ENCODE results near the gene CYCS. TPM values are rescaled to one million over a fixed set of nuclear protein-coding genes. Genes with fewer than 3 reads are reported as not detected.
"Not testable (repeated sequence)": the region's sequence is repeated elsewhere in the genome, so short reads cannot be mapped to it uniquely, and the experiment has no call there.

CYCS gene
- 117 TPM for polyA plus RNA-seq
- long read RNA-seq, donor 1, full-length matches to known transcripts, result 42 of 51 reads
- long read RNA-seq, donor 1, partial matches to known transcripts, result 9 of 51 reads
- long read RNA-seq, donor 1, other reads (novel, unspliced or antisense), result 0 of 51 reads
- long read RNA-seq, donor 2, full-length matches to known transcripts, result 129 of 146 reads
- long read RNA-seq, donor 2, partial matches to known transcripts, result 17 of 146 reads
- long read RNA-seq, donor 2, other reads (novel, unspliced or antisense), result 0 of 146 reads
- long read RNA-seq, donor 3, full-length matches to known transcripts, result 97 of 120 reads
- long read RNA-seq, donor 3, partial matches to known transcripts, result 23 of 120 reads
- long read RNA-seq, donor 3, other reads (novel, unspliced or antisense), result 0 of 120 reads
- long read RNA-seq, donor 4, full-length matches to known transcripts, result 2 of 2 reads
- long read RNA-seq, donor 4, partial matches to known transcripts, result 0 of 2 reads
- long read RNA-seq, donor 4, other reads (novel, unspliced or antisense), result 0 of 2 reads
- long read RNA-seq, donor 5, full-length matches to known transcripts, result 35 of 44 reads
- long read RNA-seq, donor 5, partial matches to known transcripts, result 9 of 44 reads
- long read RNA-seq, donor 5, other reads (novel, unspliced or antisense), result 0 of 44 reads
- long read RNA-seq, donor 6, full-length matches to known transcripts, result 72 of 90 reads
- long read RNA-seq, donor 6, partial matches to known transcripts, result 18 of 90 reads
- long read RNA-seq, donor 6, other reads (novel, unspliced or antisense), result 0 of 90 reads
- long read RNA-seq, donor 7, full-length matches to known transcripts, result 37 of 37 reads
- long read RNA-seq, donor 7, partial matches to known transcripts, result 0 of 37 reads
- long read RNA-seq, donor 7, other reads (novel, unspliced or antisense), result 0 of 37 reads
- long read RNA-seq, donor 8, full-length matches to known transcripts, result 112 of 123 reads
- long read RNA-seq, donor 8, partial matches to known transcripts, result 11 of 123 reads
- long read RNA-seq, donor 8, other reads (novel, unspliced or antisense), result 0 of 123 reads
- long read RNA-seq, donor 9, full-length matches to known transcripts, result 62 of 103 reads
- long read RNA-seq, donor 9, partial matches to known transcripts, result 41 of 103 reads
- long read RNA-seq, donor 9, other reads (novel, unspliced or antisense), result 0 of 103 reads
- long read RNA-seq, donor 10, full-length matches to known transcripts, result 91 of 102 reads
- long read RNA-seq, donor 10, partial matches to known transcripts, result 11 of 102 reads
- long read RNA-seq, donor 10, other reads (novel, unspliced or antisense), result 0 of 102 reads
- long read RNA-seq, donor 11, full-length matches to known transcripts, result 68 of 74 reads
- long read RNA-seq, donor 11, partial matches to known transcripts, result 6 of 74 reads
- long read RNA-seq, donor 11, other reads (novel, unspliced or antisense), result 0 of 74 reads

DNA sequence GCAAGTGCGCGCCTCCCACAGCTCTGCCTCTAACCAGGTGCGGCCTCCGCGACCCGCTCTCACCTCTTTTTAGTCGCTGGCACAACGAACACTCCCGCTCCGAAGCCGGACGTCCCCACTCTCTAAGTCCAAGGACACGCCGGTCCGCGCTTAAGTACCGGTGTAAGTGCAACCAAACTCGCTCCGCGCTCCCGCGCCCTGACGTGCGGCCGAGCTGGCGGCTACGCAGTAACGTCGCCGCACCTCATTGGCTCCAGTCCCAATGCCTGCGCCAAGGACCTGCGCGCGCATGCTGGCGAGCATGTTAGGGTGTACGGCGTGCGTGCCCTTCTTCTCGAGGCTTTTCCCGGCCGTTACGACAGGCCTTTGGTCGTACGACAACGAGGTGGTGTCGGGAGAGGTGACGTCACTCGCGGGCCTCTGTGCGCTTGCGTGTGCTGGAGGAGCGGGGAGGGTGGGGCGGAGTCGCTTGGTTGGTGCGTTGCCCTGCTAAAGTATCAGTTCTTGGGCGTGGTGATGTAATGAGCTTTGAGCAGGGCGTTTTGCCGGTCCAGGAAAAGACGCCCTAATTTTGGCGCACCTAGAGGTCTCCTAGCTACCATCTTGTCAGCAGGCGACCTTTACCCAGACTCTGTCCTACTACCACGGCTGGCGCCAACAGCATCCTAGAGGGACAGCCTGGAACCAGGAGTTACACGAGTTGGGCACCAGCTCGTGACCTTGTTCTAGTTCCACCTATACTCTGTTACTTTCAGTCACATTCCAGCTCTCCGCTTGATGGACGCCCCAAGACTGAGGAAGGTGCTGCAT is at the start of gene CYCS:
CYCS (minus strand) TSS at position 124 of the 810 bp plus-strand sequence. CDS start 1,141 bp downstream, outside the sequence.
- no CpG with 5 or more reads among the region's 67 CpGs for whole genome bisulfite sequencing (ENCODE audit: insufficient coverage, low lambda C conversion rate)
- H3K9me3 ChIP-seq (ENCODE audit: control insufficient read depth, low read depth, low read length), result no peaks in the 10 kb centered on the region

DNA sequence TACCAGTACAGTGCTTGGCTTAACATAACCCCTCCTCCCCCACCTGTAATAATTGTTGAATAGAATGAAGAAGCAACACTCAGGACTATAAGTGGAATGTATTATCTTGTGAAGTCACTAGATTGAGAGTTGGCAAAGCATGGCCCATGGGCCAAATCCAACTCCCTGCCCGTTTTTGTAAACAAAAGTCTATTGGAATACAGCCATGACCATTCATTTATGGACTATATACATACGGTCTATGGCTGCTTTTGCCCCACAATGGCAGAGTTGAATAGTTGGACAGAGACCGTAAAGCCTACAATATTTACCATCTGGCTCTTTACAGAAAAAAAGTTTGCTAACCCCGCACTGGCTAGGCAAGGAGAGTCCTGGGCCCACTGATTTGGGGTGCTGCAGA is 48.1 kb upstream of the CYCS start:
- no peak for DNase-seq
- H3K27me3 ChIP-seq (ENCODE audit: control insufficient read depth, insufficient read depth, low read length), result no peaks in the 10 kb centered on the region
- H3K27ac ChIP-seq (ENCODE audit: low read length), result no peak overlapping the region
- no peaks in the 10 kb centered on the region for H3K36me3 ChIP-seq (ENCODE audit: control insufficient read depth, insufficient read depth, low read length)
- no peaks in the 10 kb centered on the region for H3K9me3 ChIP-seq (ENCODE audit: control insufficient read depth, low read depth, low read length)
- H3K4me1 ChIP-seq (ENCODE audit: control insufficient read depth, insufficient read depth, low read length), result peaks cover 8% of the 10 kb centered on the region
- no CpG with 5 or more reads among the region's 4 CpGs for WGBS (ENCODE audit: insufficient coverage, low lambda C conversion rate)
- no peak overlapping the region for H3K4me3 ChIP-seq (ENCODE audit: low read length)

More for the DNA sequence above, at the start of gene CYCS:
- no peaks in the 10 kb centered on the region for H3K27me3 ChIP-seq (ENCODE audit: control insufficient read depth, insufficient read depth, low read length)
- H3K4me3 ChIP-seq (ENCODE audit: low read length), result peak within 1 kb of the TSS; percentile 81
- peak within 1 kb of the TSS; percentile 93 for H3K27ac ChIP-seq (ENCODE audit: low read length)
- peak; percentile 100 for DNase-seq
- H3K36me3 ChIP-seq (ENCODE audit: control insufficient read depth, insufficient read depth, low read length), result peaks cover 19% of the 10 kb centered on the region
- H3K4me1 ChIP-seq (ENCODE audit: control insufficient read depth, insufficient read depth, low read length), result peaks cover 10% of the 10 kb centered on the region

DNA sequence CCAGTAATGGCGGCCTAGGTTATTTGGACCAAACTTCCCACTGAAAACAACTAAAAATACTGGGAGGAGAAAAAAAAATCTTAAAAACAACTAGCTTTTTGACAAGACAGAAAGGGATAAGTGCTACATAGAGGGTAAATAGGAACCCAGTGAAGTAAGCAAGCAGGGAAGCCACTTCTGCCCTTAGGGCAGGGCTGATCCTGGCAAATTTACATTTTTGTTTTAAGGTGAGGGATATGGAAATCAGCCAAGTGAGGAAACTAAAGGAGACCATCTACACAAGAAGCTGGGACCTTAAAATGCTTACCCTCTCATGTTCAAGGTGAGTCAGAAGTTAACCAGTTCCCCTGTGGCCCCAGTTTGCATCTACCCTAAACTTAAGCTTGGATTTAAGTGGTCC is 46.5 kb upstream of the CYCS start:
- H3K4me3 ChIP-seq (ENCODE audit: low read length), result no peak overlapping the region
- no peak for DNase-seq
- no peak overlapping the region for H3K27ac ChIP-seq (ENCODE audit: low read length)
- H3K9me3 ChIP-seq (ENCODE audit: control insufficient read depth, low read depth, low read length), result no peaks in the 10 kb centered on the region
- no CpG with 5 or more reads among the region's 1 CpG for WGBS (ENCODE audit: insufficient coverage, low lambda C conversion rate)
- H3K36me3 ChIP-seq (ENCODE audit: control insufficient read depth, insufficient read depth, low read length), result no peaks in the 10 kb centered on the region
- no peaks in the 10 kb centered on the region for H3K27me3 ChIP-seq (ENCODE audit: control insufficient read depth, insufficient read depth, low read length)
- H3K4me1 ChIP-seq (ENCODE audit: control insufficient read depth, insufficient read depth, low read length), result peaks cover 9% of the 10 kb centered on the region

DNA sequence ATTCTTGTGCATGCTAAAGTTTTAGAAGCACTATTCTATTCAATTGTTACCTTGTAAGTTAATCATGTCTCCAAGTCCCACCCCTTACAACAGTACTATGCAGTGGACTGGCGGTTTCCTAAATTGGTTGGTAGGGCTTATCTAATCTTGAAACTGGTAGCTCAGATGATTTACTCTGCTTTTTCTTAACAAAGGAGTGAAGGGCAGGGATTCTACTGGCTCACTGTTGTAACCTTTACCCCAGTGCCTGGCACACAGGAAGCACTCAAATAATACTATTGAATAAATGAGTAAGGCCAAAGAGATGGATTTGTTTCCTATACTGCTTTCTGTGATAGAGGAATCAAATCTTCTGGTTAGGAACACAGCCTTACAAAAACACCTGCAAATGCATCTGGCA is 46.0 kb upstream of the CYCS start:
- peak in 1 of 2 donors; percentile 44 for DNase-seq
- Histone ChIP-seq H3K27ac (ENCODE audit: low read length) (no peak overlapping the region), H3K4me1 (ENCODE audit: control insufficient read depth, insufficient read depth, low read length) (peaks cover 9% of the 10 kb centered on the region)

DNA sequence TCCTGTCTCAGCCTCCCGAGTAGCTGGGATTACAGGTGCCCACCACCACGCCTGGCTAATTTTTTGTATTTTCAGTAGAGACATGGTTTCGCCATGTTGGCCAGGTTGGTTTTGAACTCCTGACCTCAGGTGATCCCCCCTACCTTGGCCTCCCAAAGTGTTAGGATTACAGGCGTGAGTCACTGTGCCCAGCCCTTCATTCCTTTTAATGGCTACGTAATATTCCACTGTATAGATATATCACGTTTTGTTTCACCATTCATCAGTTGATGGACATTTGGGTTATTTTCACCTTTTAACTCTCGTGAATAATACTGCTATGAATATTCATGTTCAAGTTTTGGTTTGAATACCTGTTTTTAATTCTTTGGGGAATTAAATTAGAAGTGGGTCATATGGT is 44.6 kb upstream of the CYCS start:
- Histone ChIP-seq H3K4me3 (ENCODE audit: low read length) (no peak overlapping the region), H3K27me3 (ENCODE audit: control insufficient read depth, insufficient read depth, low read length) (no peaks in the 10 kb centered on the region), H3K4me1 (ENCODE audit: control insufficient read depth, insufficient read depth, low read length) (peaks cover 9% of the 10 kb centered on the region), H3K36me3 (ENCODE audit: control insufficient read depth, insufficient read depth, low read length) (no peaks in the 10 kb centered on the region), H3K9me3 (ENCODE audit: control insufficient read depth, low read depth, low read length) (no peaks in the 10 kb centered on the region), H3K27ac (ENCODE audit: low read length) (no peak overlapping the region)
- DNase-seq, result no peak
- WGBS (ENCODE audit: insufficient coverage, low lambda C conversion rate), result 100% methylated on average over 1 of the region's 7 CpGs

More for the DNA sequence above, 46.0 kb upstream of the CYCS start:
- Histone ChIP-seq H3K27me3 (ENCODE audit: control insufficient read depth, insufficient read depth, low read length) (no peaks in the 10 kb centered on the region), H3K9me3 (ENCODE audit: control insufficient read depth, low read depth, low read length) (no peaks in the 10 kb centered on the region), H3K4me3 (ENCODE audit: low read length) (no peak overlapping the region), H3K36me3 (ENCODE audit: control insufficient read depth, insufficient read depth, low read length) (no peaks in the 10 kb centered on the region)
- no CpG with 5 or more reads among the region's 1 CpG for WGBS (ENCODE audit: insufficient coverage, low lambda C conversion rate)

GRCh38 chr7:25168145-25168544 is 43.1 kb upstream of the CYCS start:
- H3K36me3 ChIP-seq (ENCODE audit: control insufficient read depth, insufficient read depth, low read length), result no peaks in the 10 kb centered on the region
- H3K4me3 ChIP-seq (ENCODE audit: low read length), result no peak overlapping the region
- H3K4me1 ChIP-seq (ENCODE audit: control insufficient read depth, insufficient read depth, low read length), result peaks cover 9% of the 10 kb centered on the region
- DNase-seq, result no peak
- H3K27me3 ChIP-seq (ENCODE audit: control insufficient read depth, insufficient read depth, low read length), result no peaks in the 10 kb centered on the region
- WGBS (ENCODE audit: insufficient coverage, low lambda C conversion rate), result no CpG with 5 or more reads among the region's 4 CpGs
- no peaks in the 10 kb centered on the region for H3K9me3 ChIP-seq (ENCODE audit: control insufficient read depth, low read depth, low read length)
- no peak overlapping the region for H3K27ac ChIP-seq (ENCODE audit: low read length)

DNA sequence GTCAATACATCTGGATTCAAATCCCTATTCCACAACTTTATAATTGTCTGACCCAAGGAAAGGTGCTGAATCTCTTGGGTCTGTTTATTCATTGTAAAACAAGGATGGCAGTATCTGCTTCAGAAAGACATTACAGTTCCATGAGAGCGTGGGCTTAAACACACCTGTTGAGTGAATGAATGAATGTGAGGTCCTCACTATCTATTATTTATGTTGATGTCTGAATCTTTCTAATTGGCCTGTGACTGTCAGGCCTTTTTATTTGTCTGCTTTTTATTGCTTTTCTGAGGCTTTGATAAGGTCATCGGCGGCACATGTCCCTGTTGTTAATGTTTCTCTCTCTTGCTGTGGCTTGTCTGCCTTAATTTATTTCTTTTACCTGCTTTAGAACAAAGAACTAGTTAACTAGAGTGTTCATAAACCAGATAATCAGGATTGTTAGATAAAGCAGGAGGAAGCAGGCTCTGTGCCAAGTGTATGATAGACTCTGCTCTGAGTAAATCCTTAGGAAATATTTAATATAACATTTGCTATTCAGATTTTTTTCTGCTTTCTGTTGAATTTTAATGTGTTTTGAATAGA is 42.3 kb upstream of the CYCS start:
- H3K27ac ChIP-seq (ENCODE audit: low read length), result peak overlapping the region; percentile 8
- no peak overlapping the region for H3K4me3 ChIP-seq (ENCODE audit: low read length)
- H3K4me1 ChIP-seq (ENCODE audit: control insufficient read depth, insufficient read depth, low read length), result peaks cover 9% of the 10 kb centered on the region
- H3K36me3 ChIP-seq (ENCODE audit: control insufficient read depth, insufficient read depth, low read length), result no peaks in the 10 kb centered on the region
- 14% methylated on average over 1 of the region's 3 CpGs for WGBS (ENCODE audit: insufficient coverage, low lambda C conversion rate)
- DNase-seq, result peak; percentile 19 to 76
- H3K27me3 ChIP-seq (ENCODE audit: control insufficient read depth, insufficient read depth, low read length), result no peaks in the 10 kb centered on the region
- no peaks in the 10 kb centered on the region for H3K9me3 ChIP-seq (ENCODE audit: control insufficient read depth, low read depth, low read length)

- not testable (repeated sequence) for H3K4me3 ChIP-seq (ENCODE audit: low read length)
These were observed 35.0 kb upstream of the CYCS start for GRCh38 chr7:25159983-25160596.

DNA sequence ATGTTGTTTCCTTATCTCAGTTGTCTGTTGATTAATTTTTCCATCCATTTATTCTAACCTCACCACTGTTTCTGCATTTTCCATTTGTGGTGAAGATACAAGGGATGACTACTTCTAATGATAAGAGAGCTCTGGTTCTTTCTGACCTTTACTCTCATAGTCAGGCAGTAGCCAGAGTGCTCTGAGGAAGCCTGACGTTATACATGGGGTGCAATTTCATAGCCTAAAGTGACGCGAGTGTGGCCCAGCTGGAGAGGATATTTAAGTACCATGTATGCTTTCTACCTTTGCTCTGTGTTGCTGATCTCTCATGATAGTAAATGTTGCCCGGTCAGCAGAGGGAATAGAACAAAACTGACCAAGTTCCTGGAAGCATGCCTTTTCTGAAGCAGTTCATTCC is 33.9 kb upstream of the CYCS start:
- peak; percentile 33 to 65 for DNase-seq
- Histone ChIP-seq H3K4me3 (ENCODE audit: low read length) (no peak overlapping the region), H3K36me3 (ENCODE audit: control insufficient read depth, insufficient read depth, low read length) (peaks cover 2% of the 10 kb centered on the region), H3K27me3 (ENCODE audit: control insufficient read depth, insufficient read depth, low read length) (no peaks in the 10 kb centered on the region), H3K4me1 (ENCODE audit: control insufficient read depth, insufficient read depth, low read length) (no peaks in the 10 kb centered on the region), H3K9me3 (ENCODE audit: control insufficient read depth, low read depth, low read length) (no peaks in the 10 kb centered on the region), H3K27ac (ENCODE audit: low read length) (peak overlapping the region; percentile 17)
- WGBS (ENCODE audit: insufficient coverage, low lambda C conversion rate), result no CpG with 5 or more reads among the region's 4 CpGs

More at GRCh38 chr7:25159983-25160596, 35.0 kb upstream of the CYCS start:
- peak; percentile 16 to 37 for DNase-seq
- whole genome bisulfite sequencing (ENCODE audit: insufficient coverage, low lambda C conversion rate), result 33% methylated on average over 3 of the region's 11 CpGs
- H3K27ac ChIP-seq (ENCODE audit: low read length); H3K4me1 ChIP-seq (ENCODE audit: control insufficient read depth, insufficient read depth, low read length); H3K9me3 ChIP-seq (ENCODE audit: control insufficient read depth, low read depth, low read length); H3K27me3 ChIP-seq (ENCODE audit: control insufficient read depth, insufficient read depth, low read length); H3K36me3 ChIP-seq (ENCODE audit: control insufficient read depth, insufficient read depth, low read length): not testable (repeated sequence)
